ENCODE measurements around the gene SMARCB1. TPM values are rescaled to one million over a fixed set of nuclear protein-coding genes. Genes with fewer than 3 reads are reported as not detected.

SMARCB1 gene
- total and polyA plus RNA-seq, 4 donors = 24.2 to 53.5 (median 40.0) TPM

DNA sequence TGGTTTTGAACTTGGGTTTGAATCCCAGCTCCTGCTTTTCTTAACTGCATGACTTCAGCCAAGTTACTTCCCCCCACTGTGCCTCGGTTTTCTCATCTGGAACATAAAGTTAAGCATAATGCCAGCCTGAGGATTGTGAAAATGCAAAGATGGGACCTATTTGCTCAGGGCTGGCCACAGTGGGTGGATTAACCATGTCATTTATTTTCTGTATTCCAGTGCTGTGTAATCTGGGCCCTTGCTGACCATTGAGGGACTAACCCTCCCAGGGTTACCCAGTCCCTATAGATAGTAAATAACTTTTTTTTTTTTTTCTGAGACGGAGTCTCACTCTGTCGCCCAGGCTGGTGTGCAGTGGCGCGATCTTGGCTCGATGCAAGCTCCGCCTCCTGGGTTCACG is 31.1 kb upstream of the SMARCB1 start:
- intact Hi-C loops (cut with DNase I) = no loop called here

GRCh38 chr22:23756891-23757290 is 29.9 kb upstream of the SMARCB1 start:
- Histone ChIP-seq H3K36me3 (ENCODE audit: control insufficient read depth in 1 of 2, insufficient read depth in 2 of 2, low read length in 1 of 2) (no peaks in the 10 kb centered on the region), H3K9me3 (ENCODE audit: control insufficient read depth, low read length) (no peaks in the 10 kb centered on the region), H3K4me3 (ENCODE audit: low read length in 2 of 2) (no peak overlapping the region), H3K4me1 (ENCODE audit: control insufficient read depth in 1 of 2, insufficient read depth in 2 of 2, low read length in 2 of 2) (no peaks in the 10 kb centered on the region), H3K27ac (ENCODE audit: low read depth in 1 of 2, low read length in 2 of 2) (no peak overlapping the region), H3K27me3 (ENCODE audit: control insufficient read depth in 1 of 2, insufficient read depth in 2 of 2, low read length in 1 of 2) (no peaks in the 10 kb centered on the region)
- no peak for ATAC-seq (ENCODE audit: low FRiP score)
- intact Hi-C loops (cut with DNase I) = no loop called here
- no peak for DNase-seq
- 56 to 73% methylated on average over 4 of the region's 4 CpGs for WGBS, 2 donors

More for the DNA sequence above, 31.1 kb upstream of the SMARCB1 start:
- ATAC-seq (ENCODE audit: low FRiP score) (no peak), DNase-seq (no peak)
- no peaks in the 10 kb centered on the region for H3K27me3 ChIP-seq (ENCODE audit: control insufficient read depth in 1 of 2, insufficient read depth in 2 of 2, low read length in 1 of 2)
- WGBS, 2 donors = 72 to 88% methylated on average over 8 of the region's 8 CpGs
- H3K36me3 ChIP-seq (ENCODE audit: control insufficient read depth in 1 of 2, insufficient read depth in 2 of 2, low read length in 1 of 2) = no peaks in the 10 kb centered on the region
- H3K4me1 ChIP-seq (ENCODE audit: control insufficient read depth in 1 of 2, insufficient read depth in 2 of 2, low read length in 2 of 2) = no peaks in the 10 kb centered on the region
- H3K27ac ChIP-seq (ENCODE audit: low read depth in 1 of 2, low read length in 2 of 2) = no peak overlapping the region
- H3K4me3 ChIP-seq (ENCODE audit: low read length in 2 of 2) = no peak overlapping the region
- no peaks in the 10 kb centered on the region for H3K9me3 ChIP-seq (ENCODE audit: control insufficient read depth, low read length)

DNA sequence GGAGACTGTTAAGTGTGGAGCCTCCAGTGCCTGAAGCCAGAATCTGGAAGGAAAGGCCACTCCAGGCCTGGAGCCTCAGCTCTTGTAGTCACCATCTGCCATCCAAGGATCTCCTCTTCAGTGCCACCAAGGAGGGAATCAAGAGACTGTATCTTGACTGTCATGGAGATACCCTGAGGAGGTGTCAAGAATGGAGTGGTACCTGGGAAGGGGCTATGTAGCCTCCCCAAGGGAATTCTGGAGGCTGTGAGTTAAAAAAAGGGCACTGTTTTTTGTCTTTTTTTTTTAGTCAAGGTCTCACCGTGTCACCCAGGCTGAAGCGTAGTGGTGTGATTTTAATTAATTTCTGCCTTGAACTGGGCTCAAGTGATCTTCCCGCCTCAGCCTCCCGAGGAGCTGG is 27.2 kb upstream of the SMARCB1 start:
- Histone ChIP-seq H3K27me3 (ENCODE audit: control insufficient read depth in 1 of 2, insufficient read depth in 2 of 2, low read length in 1 of 2) (no peaks in the 10 kb centered on the region), H3K27ac (ENCODE audit: low read depth in 1 of 2, low read length in 2 of 2) (no peak overlapping the region), H3K9me3 (ENCODE audit: control insufficient read depth, low read length) (no peaks in the 10 kb centered on the region), H3K36me3 (ENCODE audit: control insufficient read depth in 1 of 2, insufficient read depth in 2 of 2, low read length in 1 of 2) (no peaks in the 10 kb centered on the region), H3K4me3 (ENCODE audit: low read length in 2 of 2) (no peak overlapping the region), H3K4me1 (ENCODE audit: control insufficient read depth in 1 of 2, insufficient read depth in 2 of 2, low read length in 2 of 2) (no peaks in the 10 kb centered on the region)
- 86 to 98% methylated on average over 4 of the region's 4 CpGs for WGBS, 2 donors
- no peak for DNase-seq
- intact Hi-C loops (cut with DNase I) = no loop called here
- ATAC-seq (ENCODE audit: low FRiP score) = no peak

DNA sequence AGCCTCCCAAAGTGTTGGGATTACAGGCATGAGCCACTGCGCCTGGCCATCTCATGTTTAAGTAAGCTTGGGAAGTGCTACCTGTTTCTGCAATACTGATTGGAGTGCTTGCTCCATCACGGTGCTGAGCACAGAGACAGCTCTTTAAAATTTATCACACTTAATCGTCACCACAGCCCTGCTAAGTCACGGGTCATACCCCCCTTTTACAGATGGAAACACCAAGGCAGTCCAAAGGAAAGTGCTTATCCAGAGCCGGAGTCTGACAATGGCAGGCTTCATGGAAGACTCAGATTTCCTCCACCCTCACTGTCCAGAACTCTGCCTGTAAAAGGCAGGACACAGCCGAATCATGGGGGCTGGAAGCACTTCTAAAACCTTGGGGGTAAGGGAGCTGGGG is 26.7 kb upstream of the SMARCB1 start:
- Histone ChIP-seq H3K9me3 (ENCODE audit: control insufficient read depth, low read length) (no peaks in the 10 kb centered on the region), H3K27me3 (ENCODE audit: control insufficient read depth in 1 of 2, insufficient read depth in 2 of 2, low read length in 1 of 2) (no peaks in the 10 kb centered on the region), H3K4me3 (ENCODE audit: low read length in 2 of 2) (no peak overlapping the region), H3K4me1 (ENCODE audit: control insufficient read depth in 1 of 2, insufficient read depth in 2 of 2, low read length in 2 of 2) (no peaks in the 10 kb centered on the region), H3K36me3 (ENCODE audit: control insufficient read depth in 1 of 2, insufficient read depth in 2 of 2, low read length in 1 of 2) (no peaks in the 10 kb centered on the region), H3K27ac (ENCODE audit: low read depth in 1 of 2, low read length in 2 of 2) (no peak overlapping the region)
- no peak for DNase-seq
- WGBS, 2 donors = 82 to 86% methylated on average over 6 of the region's 6 CpGs
- ATAC-seq (ENCODE audit: low FRiP score) = no peak
- intact Hi-C loops (cut with DNase I) = loop anchor here in 1 of 2 donors (10.0 kb wide), 1 partner anchor 195 kb away; no protein-coding TSS in a partner anchor

DNA sequence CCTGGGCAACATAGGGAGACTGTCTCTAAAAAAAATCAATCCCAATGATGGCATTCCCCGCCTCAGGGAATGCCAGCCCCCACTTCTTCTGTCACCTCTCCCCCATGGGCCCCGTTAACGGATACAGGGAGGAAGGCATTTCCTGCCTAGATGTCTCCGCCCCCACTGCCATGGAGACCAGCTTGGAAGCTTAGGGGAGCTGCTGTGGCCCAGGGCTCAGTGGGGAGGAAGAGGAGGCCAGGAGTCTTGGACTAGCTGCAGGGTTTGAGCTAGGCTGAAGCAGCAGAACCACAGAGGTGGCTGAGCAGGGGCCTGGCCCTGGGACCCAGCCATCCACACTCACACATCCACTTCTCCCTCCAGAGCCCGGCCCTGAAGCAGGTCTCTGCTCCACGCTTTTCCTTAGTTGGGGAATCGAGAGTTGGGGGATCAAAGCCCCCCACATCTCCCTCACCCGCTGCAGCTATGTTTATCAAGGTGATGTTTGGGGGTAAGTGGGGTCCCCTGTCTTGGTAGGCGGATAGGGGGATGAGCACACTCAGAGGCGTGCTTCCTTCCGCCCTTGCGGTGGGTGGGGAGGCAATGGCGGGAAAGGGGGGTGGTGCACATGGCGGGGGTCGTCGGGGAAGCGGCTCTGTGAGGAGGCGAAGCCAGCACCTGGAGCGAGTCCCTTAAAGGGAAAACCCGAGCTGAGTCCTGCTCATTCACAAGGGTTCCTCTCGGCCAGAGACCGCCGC is 23.8 kb upstream of the SMARCB1 start, which contains the start of gene C22orf15:
Gene C22orf15 (plus strand): TSS at position 149 of the 737 bp plus-strand sequence. CDS start 317 bp downstream, at position 466.
- no peak within 1 kb of the TSS for H3K27ac ChIP-seq (ENCODE audit: low read depth in 1 of 2, low read length in 2 of 2)
- no peaks in the 10 kb centered on the region for H3K9me3 ChIP-seq (ENCODE audit: control insufficient read depth, low read length)
- no peak for DNase-seq
- intact Hi-C loops (cut with DNase I) = loop anchor here in 1 of 2 donors (10.0 kb wide), 1 partner anchor 192 kb away; no protein-coding TSS in a partner anchor
- H3K27me3 ChIP-seq (ENCODE audit: control insufficient read depth in 1 of 2, insufficient read depth in 2 of 2, low read length in 1 of 2) = no peaks in the 10 kb centered on the region
- no peaks in the 10 kb centered on the region for H3K4me1 ChIP-seq (ENCODE audit: control insufficient read depth in 1 of 2, insufficient read depth in 2 of 2, low read length in 2 of 2)
- no peaks in the 10 kb centered on the region for H3K36me3 ChIP-seq (ENCODE audit: control insufficient read depth in 1 of 2, insufficient read depth in 2 of 2, low read length in 1 of 2)
- no peak for ATAC-seq (ENCODE audit: low FRiP score)
- no peak within 1 kb of the TSS for H3K4me3 ChIP-seq (ENCODE audit: low read length in 2 of 2)
- WGBS, 2 donors = 37 to 43% methylated on average over 19 to 23 of the region's 23 CpGs

DNA sequence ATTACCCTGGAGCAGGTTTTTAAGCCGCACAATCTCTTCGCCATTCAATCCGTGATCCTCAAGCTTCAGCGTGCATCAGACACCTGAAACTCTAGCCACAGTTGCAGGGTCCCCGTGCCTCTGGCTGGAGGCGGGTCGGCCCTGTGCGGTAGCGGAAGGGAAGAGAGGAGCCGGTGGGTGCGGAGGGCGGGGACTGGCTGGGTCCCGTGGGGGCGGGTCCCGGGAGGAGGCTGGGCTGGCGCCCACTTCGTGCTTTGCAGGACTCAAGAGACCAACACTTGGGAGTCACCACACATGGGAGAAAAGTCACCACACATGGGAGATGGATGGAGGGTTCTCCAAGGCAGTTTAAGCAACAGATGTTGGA is 23.2 kb upstream of the SMARCB1 start:
- ATAC-seq (ENCODE audit: low FRiP score) = no peak
- DNase-seq = peak; percentile 80 to 86
- Histone ChIP-seq H3K27ac (ENCODE audit: low read depth in 1 of 2, low read length in 2 of 2) (no peak overlapping the region), H3K36me3 (ENCODE audit: control insufficient read depth in 1 of 2, insufficient read depth in 2 of 2, low read length in 1 of 2) (no peaks in the 10 kb centered on the region), H3K4me1 (ENCODE audit: control insufficient read depth in 1 of 2, insufficient read depth in 2 of 2, low read length in 2 of 2) (no peaks in the 10 kb centered on the region), H3K4me3 (ENCODE audit: low read length in 2 of 2) (no peak overlapping the region), H3K9me3 (ENCODE audit: control insufficient read depth, low read length) (no peaks in the 10 kb centered on the region), H3K27me3 (ENCODE audit: control insufficient read depth in 1 of 2, insufficient read depth in 2 of 2, low read length in 1 of 2) (no peaks in the 10 kb centered on the region)
- WGBS, 2 donors = 17 to 25% methylated on average over 14 to 17 of the region's 17 CpGs
- intact Hi-C loops (cut with DNase I) = loop anchor here in 1 of 2 donors (10.0 kb wide), 1 partner anchor 191 kb away; no protein-coding TSS in a partner anchor

- intact Hi-C loops (cut with DNase I) = loop anchor here in 1 of 2 donors (10.0 kb wide), 1 partner anchor 191 kb away; no protein-coding TSS in a partner anchor
- no peaks in the 10 kb centered on the region for H3K9me3 ChIP-seq (ENCODE audit: control insufficient read depth, low read length)
- ATAC-seq (ENCODE audit: low FRiP score) (no peak), DNase-seq (no peak)
- H3K4me3 ChIP-seq (ENCODE audit: low read length in 2 of 2) = no peak overlapping the region
- no peaks in the 10 kb centered on the region for H3K36me3 ChIP-seq (ENCODE audit: control insufficient read depth in 1 of 2, insufficient read depth in 2 of 2, low read length in 1 of 2)
- no peaks in the 10 kb centered on the region for H3K4me1 ChIP-seq (ENCODE audit: control insufficient read depth in 1 of 2, insufficient read depth in 2 of 2, low read length in 2 of 2)
- no peak overlapping the region for H3K27ac ChIP-seq (ENCODE audit: low read depth in 1 of 2, low read length in 2 of 2)
- WGBS, 2 donors = 58 to 59% methylated on average over 7 of the region's 7 CpGs
- no peaks in the 10 kb centered on the region for H3K27me3 ChIP-seq (ENCODE audit: control insufficient read depth in 1 of 2, insufficient read depth in 2 of 2, low read length in 1 of 2)
These were observed 22.8 kb upstream of the SMARCB1 start for GRCh38 chr22:23763954-23764353.

DNA sequence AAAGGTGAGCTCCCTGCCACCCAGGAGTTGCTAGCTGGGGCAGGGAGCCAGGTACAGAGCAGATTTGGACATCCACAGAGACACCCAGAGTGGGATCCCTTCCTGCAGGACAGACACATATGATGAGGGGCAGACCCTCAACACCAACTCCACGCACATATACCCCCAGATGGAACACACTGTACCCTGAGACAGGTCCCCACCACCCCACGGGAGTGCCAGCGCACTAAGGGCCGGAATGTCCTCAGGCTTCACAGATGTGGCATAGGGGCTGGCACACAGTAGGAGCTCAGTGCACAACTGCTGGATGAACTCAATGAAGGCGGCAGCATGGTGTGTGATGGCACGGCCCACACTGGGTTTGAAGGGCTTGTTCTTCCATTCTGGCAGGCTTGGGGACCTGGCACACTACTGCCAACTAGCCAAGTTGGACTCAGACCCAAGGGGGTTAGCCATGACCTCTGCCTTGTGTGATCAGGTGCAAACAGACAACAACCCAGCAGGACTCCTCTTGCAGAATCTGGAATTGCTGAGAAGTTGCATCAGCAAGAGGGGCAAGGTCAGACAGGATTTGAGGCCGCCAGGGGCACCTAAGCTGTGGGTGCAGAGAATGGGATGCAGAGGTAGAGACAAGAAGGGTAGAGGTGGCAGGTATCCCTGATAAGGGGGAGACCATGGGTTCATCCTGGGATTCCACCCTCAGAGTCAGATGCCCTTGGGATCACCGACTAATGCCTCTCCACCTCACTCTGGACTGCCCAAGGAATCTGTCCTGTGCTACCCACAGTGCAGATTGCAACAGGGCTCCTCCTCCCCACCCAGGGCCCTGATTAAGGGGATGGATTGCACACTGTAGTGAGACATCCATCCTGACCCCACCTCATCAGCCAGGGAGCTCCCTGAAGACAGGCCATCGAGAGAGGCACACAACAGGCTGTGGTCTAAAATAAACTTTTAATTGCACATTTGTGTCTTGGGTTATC is 21.6 kb upstream of the SMARCB1 start:
- Histone ChIP-seq H3K27ac (ENCODE audit: low read depth in 1 of 2, low read length in 2 of 2) (no peak overlapping the region), H3K4me3 (ENCODE audit: low read length in 2 of 2) (no peak overlapping the region), H3K4me1 (ENCODE audit: control insufficient read depth in 1 of 2, insufficient read depth in 2 of 2, low read length in 2 of 2) (no peaks in the 10 kb centered on the region), H3K36me3 (ENCODE audit: control insufficient read depth in 1 of 2, insufficient read depth in 2 of 2, low read length in 1 of 2) (no peaks in the 10 kb centered on the region), H3K9me3 (ENCODE audit: control insufficient read depth, low read length) (no peaks in the 10 kb centered on the region), H3K27me3 (ENCODE audit: control insufficient read depth in 1 of 2, insufficient read depth in 2 of 2, low read length in 1 of 2) (no peaks in the 10 kb centered on the region)
- DNase-seq = no peak
- 93 to 95% methylated on average over 9 of the region's 9 CpGs for WGBS, 2 donors
- ATAC-seq (ENCODE audit: low FRiP score) = no peak
- intact Hi-C loops (cut with DNase I) = loop anchor here in 1 of 2 donors (5.0 to 10.0 kb wide), 2 partner anchors 82 to 190 kb away; no protein-coding TSS in a partner anchor

Measured in aorta (tissue), 5 donors.